Middle frontal gyrus (tissue), 1 donor: ENCODE measurements around the gene TOLLIP.

Experiments
- DNase-seq: peaks from one replicate; pipeline ENCODE4 v3.0.0-alpha.2; 2015; ENCODE audit warnings: low spot score; ENCODE audit errors: extremely low spot score

The TOLLIP gene

DNA sequence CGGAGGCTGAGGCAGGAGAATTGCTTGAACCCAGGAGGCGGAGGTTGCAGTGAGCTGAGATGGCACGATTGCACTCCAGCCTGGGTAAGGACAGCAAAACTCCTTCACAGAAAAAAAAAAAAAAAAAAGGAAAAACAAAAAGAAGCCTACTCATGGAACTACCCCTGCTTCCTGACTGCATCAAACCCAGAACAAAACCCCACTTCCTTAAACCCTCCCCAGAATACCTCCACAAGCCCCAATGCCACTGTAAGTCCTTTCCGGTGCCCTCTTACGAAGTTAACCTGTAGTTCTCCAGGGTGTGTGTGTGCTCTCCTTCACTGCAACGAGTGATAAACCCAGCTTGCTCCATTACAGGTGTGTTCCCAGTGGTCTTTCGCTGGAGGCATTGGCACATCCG, 8.6 kb upstream of the TOLLIP start:
- no peak for DNase-seq

- DNase-seq: no peak
Measured at GRCh38 chr11:1317432-1317831, 8.0 kb upstream of the TOLLIP start.

DNA sequence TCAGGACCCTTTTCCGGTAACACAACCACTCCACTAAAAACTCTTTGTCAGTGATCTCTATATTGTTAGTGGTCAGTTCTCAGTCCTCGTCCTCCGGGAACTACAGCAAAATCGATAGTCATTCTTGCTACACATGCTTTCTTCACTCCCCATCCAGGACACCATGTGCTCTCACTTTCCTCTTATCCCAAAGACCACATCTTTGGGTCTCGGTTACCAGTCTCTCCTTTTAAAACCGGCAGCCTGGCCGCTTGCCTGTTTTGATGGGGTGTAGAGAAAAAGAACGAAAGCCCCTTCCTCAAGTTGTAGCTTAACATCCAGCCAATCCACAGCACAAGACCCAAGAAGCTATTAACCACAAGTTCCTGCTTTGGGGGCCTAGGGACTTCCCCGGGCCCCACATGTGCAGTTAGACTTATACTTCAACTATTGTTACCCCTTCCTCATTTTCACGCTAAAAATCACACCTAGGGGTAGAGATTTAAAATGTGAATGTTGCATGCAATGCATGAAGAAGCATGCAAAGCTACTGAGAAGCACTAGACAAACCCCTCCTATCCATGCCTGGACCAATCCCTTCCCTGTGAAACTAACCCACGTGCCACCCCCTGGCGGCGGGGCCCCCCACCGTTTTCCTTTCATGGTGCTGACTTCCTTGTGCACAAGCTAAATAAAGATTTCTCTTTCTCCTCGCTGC, 1.5 kb upstream of the TOLLIP start:
- DNase-seq: no peak

DNA sequence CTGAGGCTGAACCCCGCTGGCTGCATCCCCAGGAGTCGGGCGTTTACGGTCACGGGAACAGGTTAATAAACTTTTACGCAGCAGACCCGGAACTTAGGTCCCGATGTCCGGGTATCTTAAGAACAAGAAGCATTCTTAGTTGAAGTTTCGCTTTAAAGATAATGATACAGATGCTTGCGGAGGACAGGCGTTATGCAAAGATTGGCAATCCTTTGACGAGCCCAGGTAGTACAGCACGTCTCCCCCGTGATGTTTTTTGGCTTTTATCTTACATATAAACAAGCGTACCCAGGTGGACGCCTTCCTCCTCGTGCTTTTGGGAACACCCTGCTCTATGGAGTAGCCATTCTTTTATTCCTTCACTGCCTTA, 871 bp upstream of the TOLLIP start:
- no peak for DNase-seq

DNA sequence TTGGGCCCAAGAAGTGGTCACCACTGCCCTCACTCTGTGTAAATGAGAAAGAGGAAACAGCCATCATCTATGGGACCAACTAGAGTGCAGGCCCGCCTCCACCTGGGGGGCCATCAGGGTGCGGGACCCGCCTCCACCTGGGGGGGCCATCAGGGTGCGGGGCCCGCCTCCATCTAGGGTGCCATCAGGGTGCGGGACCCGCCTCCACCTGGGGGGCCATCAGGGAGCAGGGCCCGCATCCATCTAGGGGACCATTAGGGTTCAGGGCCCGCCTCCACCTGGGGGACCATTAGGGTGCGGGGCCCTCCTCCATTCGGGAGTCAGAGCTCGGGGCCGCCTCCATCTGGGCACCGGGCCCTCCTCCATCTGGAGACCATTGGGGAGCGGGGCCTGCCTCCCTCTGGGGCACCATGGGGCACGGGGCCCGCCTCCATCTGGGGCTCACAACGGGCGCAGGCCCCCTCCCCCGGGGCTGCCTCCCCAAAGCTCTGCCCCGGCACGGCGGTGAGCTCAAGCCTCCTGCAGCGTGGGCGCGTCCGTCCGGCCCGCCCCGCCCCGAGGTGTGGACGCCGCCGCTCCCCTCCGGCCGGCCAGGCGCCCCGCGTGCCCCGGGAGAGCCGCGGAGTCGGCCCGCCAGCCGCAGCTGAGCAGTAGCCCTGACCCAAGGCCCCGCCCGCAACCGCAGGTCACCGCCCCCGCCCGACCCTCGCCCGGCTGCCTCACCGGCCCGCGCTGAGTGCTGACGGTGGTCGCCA, 512 bp downstream of the TOLLIP start:
- no peak for DNase-seq

- no peak for DNase-seq
Measured at GRCh38 chr11:1307998-1308742, 1.3 kb downstream of the TOLLIP start.

DNA sequence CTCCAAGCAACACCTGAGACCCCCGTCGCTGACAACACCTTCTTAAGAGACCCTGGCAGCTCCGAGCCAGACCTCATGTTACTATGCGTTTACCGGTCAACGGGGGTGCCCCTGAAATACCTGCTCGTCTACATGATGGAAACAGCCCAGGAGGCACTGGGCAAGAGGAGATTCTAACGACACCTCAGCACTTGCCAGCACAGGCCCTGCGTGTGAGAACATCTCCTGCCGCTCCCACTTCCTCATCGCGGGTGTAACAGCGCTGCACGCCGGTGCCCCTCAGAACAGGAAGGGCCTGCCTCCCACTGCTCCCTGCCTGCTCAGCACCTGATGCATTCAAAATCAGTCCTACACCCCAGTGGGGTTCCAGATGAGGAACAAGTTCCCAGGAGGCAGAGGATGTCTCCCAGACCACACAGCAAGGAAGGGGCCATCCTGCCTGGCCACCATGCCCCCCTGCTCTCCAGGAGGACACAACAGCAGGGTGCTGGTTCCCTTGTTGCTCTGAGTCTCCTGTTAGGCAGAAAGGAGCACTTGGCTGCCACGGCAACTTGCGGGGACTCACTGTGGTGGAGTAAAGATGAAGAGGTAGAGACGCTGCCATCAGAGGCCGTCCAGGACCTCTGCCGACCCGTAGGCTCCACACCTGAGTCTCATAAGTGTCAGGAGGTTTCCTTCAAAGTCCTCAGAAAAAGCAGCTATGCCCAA, 2.1 kb downstream of the TOLLIP start:
- DNase-seq: no peak

DNA sequence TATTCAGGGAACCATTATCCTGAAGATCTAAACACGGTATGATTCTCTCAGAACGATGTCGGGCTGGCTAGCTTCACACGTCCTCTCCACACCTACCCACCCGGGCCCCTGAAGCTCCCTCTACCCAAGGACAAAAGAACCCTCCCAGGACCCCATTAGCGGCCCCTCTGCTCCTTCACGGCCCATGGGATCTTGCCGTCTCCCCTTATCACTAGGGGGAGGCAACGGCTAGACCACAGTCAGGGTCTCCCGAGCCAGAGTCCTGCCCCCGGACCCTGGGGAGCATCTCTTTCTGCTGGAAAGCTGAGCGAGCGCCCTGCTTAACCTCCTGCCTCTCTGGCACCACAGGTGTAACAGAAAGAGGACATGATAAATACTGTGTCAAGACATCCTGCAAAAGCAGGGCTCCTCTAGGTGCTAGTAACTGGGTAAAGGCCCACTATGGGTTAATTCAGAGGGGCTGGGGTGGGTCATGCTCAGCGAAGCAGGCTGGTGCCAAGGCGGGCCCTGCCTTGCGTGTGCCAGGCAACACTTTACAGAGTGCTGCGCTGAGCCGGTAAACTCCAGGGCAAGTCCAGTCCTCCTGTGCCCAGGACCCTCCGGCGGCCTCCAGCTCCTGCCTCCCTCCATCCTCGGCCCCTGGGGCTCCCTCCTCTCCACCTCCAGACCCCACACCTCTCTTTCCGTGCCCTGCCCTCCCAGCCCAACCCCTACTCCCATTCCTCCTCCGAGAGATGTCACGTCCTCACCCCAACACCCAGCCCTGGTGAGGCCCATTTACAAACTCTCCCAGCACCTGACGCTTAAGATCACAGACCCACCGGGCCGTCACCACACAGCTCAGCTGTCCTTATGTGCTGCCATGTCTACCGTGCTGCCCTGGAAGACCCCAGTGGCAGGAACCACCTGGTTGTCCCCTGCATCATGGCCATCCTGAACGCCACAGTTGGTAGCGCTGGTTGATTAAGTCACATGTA, 3.0 kb downstream of the TOLLIP start:
- no peak for DNase-seq

GRCh38 chr11:1305501-1306056, 3.9 kb downstream of the TOLLIP start:
- no peak for DNase-seq

GRCh38 chr11:1305063-1305495, 4.4 kb downstream of the TOLLIP start:
- DNase-seq: no peak

- no peak for DNase-seq
Measured at GRCh38 chr11:1304380-1304779, 5.1 kb downstream of the TOLLIP start.

GRCh38 chr11:1303973-1304372, 5.5 kb downstream of the TOLLIP start:
- no peak for DNase-seq

- DNase-seq: no peak
Measured at GRCh38 chr11:1303126-1303821, 6.2 kb downstream of the TOLLIP start.

- DNase-seq: no peak
Measured at GRCh38 chr11:1302461-1303125, 6.8 kb downstream of the TOLLIP start.

GRCh38 chr11:1302041-1302460, 7.4 kb downstream of the TOLLIP start:
- no peak for DNase-seq

DNA sequence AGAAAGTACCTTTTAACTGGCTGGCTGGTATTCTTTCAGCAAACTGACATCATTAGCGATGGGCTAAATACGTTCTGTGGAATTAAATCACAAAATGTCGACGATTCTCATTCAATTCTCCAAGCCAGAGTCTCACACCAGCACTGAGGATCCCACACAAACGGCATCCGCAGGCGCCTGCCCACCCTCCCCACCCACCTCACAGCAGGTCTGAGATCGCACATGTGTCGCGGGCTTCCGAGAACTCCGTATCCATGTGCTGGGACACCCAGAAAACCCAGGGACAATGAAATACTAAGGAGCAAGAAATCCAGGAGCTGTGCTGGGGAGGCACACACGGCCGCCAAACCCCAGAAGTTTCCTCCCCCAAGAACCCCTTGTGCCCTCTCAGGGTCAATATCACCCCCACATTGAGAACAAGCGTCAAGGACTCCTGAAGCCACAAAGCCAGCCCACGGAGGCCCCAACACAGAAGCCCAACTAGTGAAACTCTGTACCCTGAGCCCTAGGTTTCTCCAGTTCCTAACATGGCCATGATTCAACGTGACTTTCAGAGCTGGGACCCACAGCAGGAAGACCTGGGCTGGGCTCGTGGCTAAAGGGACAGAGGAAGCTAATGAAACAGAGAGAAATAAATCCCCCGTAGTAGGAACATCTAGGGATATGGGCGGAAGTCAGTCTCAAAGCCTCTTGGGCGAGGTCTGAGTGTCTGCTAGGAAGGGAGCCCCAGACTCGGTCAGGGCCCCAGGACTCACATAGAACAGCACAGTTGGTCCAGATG, 8.0 kb downstream of the TOLLIP start:
- DNase-seq: no peak

DNA sequence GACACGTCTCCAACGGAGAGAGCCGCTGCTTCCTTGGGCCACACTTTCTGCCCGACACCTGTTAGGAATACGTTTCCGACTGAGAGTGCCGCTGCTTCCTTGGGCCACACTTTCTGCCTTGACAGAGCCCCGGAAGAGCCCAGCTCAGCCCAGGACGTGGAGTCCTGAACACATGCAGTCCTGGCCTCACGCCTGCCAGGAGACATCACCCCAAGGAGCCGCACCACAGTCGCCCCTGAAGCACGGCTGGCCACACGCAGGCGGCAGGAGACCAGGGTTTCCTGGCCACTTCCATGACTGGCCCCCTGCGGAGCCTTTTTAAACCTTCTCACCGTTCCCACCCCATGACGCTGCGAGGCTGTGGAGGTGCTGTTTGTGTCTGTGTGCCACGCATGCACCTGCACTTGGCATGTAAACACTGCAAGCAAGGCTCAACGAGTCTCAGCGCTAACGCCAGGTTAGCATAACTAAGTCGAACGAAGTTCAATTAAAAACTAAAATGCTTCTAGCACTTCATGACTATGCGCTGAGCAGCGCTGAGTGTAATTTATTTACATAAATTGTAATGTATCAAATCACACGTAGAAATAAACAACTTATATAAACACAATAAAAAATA, 8.8 kb downstream of the TOLLIP start:
- DNase-seq: no peak

DNA sequence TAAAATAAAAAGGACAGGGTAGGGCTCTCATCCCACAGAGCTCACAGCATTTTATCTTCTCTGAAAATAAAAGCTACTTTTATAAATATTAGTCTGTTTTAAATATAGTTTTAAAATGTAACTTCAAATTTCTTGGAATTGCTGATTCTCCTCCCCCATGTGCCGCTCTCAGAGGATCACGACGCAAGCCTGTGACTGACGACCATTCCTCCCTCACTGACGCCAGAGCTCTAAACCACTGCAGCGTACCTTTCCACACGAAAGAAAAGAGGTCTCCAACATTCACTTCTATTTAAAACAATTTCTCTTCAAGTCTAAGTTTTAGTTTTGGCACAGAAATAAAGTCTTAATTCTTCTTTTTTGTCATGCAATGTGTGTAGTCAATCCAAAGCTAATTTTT, 9.3 kb downstream of the TOLLIP start:
- DNase-seq: no peak
